Measurements from ENCODE around the gene RIC8B.

- no peak for TF ChIP-seq CTCF (IDR thresholded peaks at IDR 0.05; ENCODE audit: borderline replicate concordance, extremely low read depth, low read length, poor library complexity, severe bottlenecking)
- TF ChIP-seq EZH2 (IDR thresholded peaks at IDR 0.05; ENCODE audit: borderline replicate concordance, low read depth, low read length, severe bottlenecking) = no peak
Observed at GRCh38 chr12:106917503-106917902, 143.0 kb downstream of the RIC8B start.
